ENCODE data around the gene IRF7. TPM values are rescaled to one million over a fixed set of nuclear protein-coding genes. Genes with fewer than 3 reads are reported as not detected.
A peak's percentile ranks its signal among the peaks of the same experiment; 100 is the strongest.

Gene IRF7
- total and polyA plus RNA-seq, 9 of the 15 experiments (the other 6 are each of a cell fraction or from before 2014, with no cell fraction given) = 0.27 to 7.6 (median 1.8) TPM

GRCh38 chr11:575313-575995, 40.3 kb downstream of the IRF7 start (continued):
- TF ChIP-seq ZBTB40 (IDR thresholded peaks at IDR 0.05) (peak; percentile 40; the same call in 1 of the 2 replicates), ZBTB40 (CRISPR knock-in tag; IDR thresholded peaks at IDR 0.05) (no peak), CBFA2T2 (conservative IDR thresholded peaks at IDR 0.05) (no peak), NR1H2 (CRISPR knock-in tag; IDR thresholded peaks at IDR 0.05) (no peak), MLLT1 (IDR thresholded peaks at IDR 0.05) (no peak), TBL1XR1 (IDR thresholded peaks at IDR 0.05; ENCODE audit: low read length in 2 of 2) (no peak), IRF2 (CRISPR knock-in tag; IDR thresholded peaks at IDR 0.05) (no peak), PCBP2 (IDR thresholded peaks at IDR 0.05; ENCODE audit: low read depth, low read length, poor library complexity, severe bottlenecking) (no peak), NR2F6 (CRISPR knock-in tag; IDR thresholded peaks at IDR 0.05) (no peak), FOXO4 (CRISPR knock-in tag; IDR thresholded peaks at IDR 0.05) (no peak), CBX1 (IDR thresholded peaks at IDR 0.05; ENCODE audit: low read depth) (no peak), FOXP4 (CRISPR knock-in tag; IDR thresholded peaks at IDR 0.05; ENCODE audit: borderline replicate concordance) (0 out of 2 replicates have a peak, but pooled peaks have one; percentile 31)
